PC-9 (cell line): Measurements from ENCODE around the gene AEN.

Experiments used
- CTCF ChIP-seq: fragments of 200-600 bp; sonication (generic); conservative IDR thresholded peaks from 2 replicates; pipeline ENCODE4 v1.6.1; 2017; ENCODE audit warnings: mixed run types, antibody characterized with exemption, mild to moderate bottlenecking, moderate library complexity
- EZH2 ChIP-seq: fragments of 200-600 bp; sonication (generic); IDR thresholded peaks from 2 replicates; pipeline ENCODE4 v1.8.0; 2017; ENCODE audit warnings: antibody characterized with exemption, low read depth

DNA sequence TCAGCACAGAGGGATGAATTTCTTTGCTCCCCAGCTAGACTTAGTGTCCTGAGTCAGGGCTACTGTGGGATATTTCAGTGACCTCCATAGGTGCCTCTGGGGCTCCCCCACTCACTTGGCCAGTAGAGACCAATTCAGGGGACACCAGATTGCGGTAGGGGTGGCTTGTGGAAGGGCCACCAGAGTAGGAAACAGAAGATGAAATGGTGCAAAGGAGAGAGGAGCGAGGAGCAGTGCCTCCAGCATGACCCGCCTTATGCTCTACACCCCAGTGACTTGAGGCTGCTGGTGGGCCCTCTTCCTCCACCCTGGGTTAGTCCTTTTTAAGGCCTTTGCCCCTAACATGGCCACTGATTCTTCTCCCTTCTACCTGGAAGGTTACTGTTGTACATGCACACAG is 2.5 kb downstream of the AEN start:
- TF ChIP-seq EZH2 = no peak
- no peak for TF ChIP-seq CTCF
